DMS153 treated with DMSO at 0.1 percent for 48 hours (cell line): ENCODE data around the gene PPP1R9B.
A peak's percentile ranks its signal among the peaks of the same experiment; 100 is the strongest.

Source experiments
- DNase-seq: peaks from one replicate; lab custom pipeline; 2025; ENCODE audit not compliant: unreplicated experiment; lab: John Stamatoyannopoulos, UW

PPP1R9B gene

DNA sequence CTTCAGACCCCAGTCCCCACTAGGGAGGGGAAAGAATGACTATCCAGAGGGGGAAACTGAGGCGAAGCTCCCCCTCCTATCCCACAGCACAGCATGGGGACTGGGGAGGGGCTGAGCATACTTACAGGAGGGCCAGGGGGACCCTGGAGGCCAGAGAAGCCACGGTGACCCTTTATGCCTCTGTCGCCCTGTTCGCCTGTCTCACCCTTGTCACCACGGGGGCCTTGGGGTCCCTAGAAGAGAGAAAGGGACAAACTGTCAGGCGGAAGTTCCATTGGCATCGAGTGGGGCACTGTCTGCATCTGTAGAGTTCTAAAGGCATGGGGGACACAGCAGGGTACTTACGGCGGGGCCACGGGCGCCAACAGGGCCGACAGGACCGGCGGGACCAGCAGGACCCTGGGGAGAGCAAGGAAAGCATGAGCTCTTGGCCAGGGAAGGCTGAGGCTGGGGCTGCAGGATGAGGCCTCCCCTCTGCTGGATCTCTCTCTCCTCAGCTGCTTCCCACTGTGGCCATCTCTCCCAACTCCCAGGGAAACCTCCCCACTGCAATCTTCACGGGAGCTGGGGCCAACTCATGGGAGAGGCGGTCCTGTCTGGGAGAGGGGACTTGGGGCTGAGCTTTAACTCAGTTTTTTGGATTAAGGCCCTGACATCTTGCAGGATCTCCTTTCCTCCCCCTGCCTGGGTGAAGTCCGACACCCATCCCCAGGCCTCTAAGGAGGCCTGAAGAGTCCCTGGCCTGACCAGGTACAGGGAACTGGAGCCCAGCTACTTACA lies 37.5 kb upstream of the PPP1R9B start:
- DNase-seq: no peak

DNA sequence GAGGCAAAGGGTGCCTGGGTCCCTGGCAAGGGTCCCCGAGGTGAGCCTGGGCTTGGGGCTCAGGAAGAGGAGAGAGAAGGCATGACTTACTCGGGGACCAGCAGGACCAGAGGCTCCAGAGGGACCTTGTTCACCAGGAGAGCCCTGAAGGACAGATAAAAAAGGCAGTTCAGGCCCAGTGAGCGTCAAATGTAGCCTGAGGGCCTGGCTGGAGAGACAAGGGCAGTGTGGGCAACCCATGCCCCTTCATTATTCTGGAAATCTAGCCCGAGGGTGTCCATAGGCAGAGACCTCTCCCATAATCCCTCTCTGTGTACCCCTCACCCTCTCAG lies 36.9 kb upstream of the PPP1R9B start:
- DNase-seq: no peak

DNA sequence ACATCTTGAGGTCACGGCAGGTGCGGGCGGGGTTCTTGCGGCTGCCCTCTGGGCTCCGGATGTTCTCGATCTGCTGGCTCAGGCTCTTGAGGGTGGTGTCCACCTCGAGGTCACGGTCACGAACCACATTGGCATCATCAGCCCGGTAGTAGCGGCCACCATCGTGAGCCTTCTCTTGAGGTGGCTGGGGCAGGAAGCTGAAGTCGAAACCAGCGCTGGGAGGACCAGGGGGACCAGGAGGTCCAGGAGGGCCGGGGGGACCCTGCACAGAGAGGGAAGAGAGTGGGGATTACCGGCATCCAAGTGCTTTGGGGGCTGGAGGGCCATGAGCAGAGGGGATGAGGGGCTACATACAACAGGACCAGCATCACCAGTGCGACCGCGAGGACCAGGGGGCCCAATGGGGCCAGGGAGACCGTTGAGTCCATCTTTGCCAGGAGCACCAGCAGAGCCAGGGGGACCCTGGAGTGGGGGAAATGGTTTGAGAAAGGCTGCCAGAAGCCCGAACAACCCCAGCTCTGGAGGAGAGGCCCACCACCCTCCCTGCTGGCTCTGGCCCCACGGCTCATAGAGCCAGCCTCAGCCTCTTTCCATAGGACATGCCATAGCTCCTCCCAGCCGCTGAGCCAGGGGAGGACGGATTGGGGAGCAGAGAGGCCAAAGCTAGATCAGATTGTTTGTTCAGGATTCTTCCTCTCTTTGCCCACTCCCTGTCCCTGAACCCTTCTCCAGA lies 36.4 kb upstream of the PPP1R9B start:
- DNase-seq: no peak

DNA sequence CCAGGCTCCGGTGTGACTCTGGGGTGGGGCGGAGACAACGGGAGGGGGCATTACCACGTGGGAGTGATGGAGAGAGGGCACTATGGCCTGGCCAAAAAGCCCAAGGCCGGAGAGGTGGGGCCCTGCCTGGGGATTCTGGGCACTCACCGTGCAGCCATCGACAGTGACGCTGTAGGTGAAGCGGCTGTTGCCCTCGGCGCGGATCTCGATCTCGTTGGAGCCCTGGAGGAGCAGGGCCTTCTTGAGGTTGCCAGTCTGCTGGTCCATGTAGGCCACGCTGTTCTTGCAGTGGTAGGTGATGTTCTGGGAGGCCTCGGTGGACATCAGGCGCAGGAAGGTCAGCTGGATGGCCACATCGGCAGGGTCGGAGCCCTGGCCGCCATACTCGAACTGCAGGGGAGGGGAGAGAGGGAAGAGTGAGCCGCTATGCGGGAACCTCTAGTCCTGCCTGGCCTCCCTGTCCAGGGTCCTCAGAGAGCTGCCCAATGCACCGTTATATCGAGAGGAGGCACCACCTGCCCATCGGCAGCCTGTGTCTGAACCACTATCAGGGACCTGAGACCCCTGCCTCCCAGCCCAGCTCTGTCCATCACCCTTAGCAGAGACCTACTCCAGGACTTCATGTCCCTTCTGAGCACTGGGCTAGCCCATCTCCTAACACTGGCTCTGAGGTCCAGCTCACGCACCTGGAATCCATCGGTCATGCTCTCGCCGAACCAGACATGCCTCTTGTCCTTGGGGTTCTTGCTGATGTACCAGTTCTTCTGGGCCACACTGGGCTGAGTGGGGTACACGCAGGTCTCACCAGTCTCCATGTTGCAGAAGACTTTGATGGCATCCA lies 35.4 kb upstream of the PPP1R9B start:
- DNase-seq: no peak

DNA sequence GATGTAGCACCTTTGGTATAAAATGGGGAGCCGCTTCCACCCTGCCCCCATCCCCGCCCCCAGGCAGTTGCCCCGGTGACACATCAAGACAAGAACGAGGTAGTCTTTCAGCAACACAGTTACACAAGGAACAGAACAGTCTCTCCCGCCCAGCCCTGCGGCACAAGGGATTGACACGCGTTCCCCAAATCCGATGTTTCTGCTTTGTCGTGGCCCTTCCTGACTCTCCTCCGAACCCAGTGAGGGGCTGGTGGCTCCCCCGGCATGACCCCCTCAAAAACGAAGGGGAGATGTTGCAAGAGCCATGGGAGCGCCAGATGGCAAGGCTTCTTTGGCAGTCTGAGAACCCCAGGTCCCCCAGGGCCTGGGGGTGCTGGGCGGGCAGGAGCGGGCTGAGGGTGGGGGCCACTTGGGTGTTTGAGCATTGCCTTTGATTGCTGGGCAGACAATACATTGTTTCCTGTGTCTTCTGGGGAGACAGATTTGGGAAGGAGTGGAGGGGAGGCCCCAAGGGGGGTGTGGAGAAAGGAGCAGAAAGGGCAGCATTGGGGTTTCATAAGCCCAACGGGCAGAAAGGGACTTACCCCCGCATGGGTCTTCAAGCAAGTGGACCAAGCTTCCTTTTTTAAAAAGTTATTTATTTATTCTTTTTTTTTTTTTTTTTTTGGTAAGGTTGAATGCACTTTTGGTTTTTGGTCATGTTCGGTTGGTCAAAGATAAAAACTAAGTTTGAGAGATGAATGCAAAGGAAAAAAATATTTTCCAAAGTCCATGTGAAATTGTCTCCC lies 34.3 kb upstream of the PPP1R9B start:
- no peak for DNase-seq

DNA sequence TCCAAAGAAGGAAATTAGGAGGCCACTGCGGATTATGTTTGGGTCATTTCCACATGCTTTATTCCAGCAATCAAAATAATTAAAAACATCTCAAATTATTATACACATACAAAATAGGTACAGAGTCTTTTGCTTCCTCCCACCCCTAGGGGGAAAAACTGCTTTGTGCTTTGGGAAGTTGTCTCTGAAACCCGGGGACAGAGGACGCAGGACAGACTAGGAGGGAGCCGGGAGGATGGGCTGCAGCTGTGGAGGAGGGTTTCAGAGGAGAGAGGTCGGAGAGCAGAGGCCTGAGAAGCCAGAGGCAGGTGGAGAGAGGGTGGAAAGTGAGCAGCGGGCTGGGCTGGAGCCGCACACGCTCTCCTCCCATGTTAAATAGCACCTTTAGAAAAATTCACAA lies 33.6 kb upstream of the PPP1R9B start:
- no peak for DNase-seq

DNA sequence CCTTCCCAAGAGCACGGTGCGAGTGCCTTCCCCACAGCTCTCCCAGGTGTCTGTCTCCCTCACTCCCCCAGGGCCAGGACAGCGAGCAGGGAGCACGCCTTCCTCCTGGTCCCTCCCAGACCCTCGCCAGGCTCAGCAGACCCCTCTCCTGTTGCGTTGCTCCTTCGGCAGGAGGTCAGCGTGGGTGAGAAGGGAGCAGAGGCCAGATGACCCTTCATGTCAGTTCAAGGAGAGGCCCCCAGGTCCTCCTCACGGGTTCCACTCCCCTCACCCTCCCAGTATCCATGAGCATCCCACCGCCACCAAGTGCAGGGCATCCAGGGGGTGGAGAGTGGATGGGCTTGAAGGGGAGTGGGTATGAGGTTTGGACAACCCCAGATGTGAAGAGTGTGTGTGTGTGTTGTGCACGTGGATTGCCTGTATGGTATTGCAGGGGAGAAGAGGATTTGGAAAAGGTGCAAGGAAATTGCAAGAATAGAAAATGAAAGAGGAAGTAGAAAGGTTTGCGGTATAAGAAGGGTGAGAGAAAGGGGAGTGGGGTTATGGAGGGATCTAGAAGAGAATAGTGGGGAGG lies 33.0 kb upstream of the PPP1R9B start:
- DNase-seq: no peak

DNA sequence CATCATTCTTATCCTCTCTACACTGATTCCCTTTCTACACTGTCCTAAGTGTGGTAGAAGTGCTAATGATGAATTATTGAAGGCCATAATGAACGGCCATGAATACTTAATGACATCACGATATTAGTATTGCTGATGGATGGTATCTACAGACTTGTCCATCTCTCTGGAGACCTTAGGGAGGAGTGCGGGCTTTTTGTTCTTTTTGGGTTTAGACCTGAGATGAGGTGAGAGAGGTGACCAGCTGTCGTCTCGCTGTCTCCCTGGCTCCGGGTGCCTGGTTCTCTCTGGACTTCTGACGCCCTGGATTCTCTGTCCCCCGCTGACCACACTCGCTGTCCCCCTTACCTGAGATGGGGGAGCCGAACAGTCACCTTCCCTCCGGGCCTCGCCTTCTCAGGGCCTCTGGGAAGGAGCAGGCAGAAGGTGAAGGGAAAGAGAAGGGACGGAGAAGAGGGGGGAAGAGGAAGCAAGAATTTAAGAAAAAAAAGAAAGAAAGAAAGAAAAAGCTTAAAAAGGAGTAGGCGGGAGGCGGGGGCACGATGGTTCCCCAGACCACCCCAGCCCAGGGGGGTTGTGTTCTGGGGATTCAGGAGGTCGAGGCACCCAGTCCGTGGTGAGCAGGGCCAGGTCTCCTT lies 32.4 kb upstream of the PPP1R9B start:
- DNase-seq: no peak

DNA sequence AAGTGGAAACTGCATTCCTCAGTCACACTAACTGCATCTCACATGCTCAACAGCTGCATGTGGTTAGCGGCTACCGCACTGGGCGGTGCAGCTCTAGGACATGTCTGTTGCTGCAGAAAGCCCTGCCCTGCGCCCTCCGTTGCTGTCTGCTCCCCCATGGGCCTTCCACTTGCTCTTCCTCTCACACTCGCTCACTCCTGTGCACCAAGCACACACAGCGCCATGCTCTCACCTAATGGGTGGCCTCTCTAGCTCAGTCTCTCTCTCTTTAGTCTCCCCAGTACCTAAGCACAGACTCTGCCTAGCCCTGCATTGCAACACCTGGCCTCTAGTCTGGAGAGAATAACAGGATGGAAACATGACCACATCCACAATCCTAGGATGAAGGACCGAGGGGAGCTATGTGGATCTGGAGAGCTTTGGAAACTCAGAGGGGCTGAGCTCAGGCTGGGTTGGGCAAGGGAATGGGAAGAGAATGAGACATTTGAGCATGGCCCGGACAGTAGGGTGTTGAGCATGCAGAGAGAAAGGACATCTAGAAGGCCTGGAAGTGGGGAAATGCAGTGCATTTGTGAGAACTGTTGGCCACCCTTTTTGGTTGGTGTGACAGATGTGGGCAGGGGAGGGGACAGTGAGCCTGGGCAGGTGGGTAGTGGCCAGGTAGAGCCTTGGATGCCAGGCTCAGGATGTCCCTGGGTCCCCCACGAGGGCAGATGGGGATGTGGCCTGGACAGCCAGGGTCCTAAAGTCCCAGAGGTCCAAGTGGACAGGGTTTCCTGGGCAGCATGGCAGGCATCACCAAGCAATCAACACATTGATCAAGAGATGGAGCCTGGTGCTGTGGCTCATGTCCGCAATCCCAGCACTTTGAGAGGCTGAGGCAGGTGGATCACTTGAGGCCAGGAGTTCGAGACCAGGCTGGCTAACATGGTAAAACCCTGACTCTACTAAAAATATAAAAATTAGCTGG lies 31.4 kb upstream of the PPP1R9B start:
- DNase-seq: no peak

DNA sequence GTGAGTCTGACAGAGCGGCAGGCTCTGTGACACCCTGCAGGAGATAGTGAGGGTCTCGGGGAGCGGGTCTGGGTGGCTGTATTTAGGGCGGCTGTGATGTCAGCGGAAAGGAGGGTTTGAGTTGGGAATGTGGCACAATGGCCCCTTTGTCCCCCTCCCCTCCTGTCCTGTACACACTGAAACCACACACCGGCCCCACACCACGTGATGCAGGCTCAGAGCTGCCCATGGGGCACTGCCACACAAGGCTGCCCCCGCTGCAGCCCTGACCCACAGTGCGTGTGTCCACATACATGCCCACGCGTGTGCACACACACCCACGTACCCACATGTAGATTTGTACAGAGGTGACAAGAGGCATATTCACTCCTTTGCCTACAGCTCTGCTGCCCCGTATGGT lies 30.7 kb upstream of the PPP1R9B start:
- DNase-seq: no peak

DNA sequence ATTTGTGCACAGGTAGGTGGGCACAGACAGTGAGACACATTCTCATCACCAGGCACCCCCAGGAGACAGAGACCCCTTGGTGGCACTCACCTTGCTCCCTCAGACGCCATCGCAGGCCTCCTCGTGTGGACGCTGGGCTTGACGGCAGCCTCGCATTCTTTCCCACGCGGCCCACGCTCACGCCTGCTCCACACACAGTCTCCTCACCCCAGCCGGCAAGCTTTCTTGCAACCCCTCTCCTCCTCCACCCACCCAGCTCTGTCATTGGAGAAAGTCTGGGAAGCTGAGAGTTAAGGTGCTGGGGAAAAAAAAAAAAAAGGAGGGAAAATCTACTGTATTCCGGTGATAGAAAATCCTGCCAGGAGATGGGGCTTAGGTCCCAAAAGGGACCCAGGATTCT lies 30.1 kb upstream of the PPP1R9B start:
- no peak for DNase-seq

DNA sequence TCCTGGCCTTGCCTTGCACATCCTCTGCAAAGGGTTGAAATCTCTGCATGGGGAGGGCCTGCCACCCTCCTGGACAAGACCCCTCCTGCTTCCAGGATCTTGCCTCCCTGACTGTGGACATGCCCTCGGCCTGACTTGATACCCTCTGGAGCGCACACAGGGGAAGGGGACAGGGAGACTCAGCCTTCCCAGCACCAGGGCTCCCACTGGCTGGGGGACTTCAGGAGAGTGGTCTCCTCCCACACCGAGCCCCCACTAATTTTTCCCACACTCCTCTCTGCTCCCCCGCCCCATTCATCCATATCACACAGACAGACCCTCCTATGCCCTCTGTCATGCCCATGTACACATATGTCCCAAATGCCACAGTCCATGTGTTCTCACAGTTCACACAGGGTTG lies 29.6 kb upstream of the PPP1R9B start:
- no peak for DNase-seq

DNA sequence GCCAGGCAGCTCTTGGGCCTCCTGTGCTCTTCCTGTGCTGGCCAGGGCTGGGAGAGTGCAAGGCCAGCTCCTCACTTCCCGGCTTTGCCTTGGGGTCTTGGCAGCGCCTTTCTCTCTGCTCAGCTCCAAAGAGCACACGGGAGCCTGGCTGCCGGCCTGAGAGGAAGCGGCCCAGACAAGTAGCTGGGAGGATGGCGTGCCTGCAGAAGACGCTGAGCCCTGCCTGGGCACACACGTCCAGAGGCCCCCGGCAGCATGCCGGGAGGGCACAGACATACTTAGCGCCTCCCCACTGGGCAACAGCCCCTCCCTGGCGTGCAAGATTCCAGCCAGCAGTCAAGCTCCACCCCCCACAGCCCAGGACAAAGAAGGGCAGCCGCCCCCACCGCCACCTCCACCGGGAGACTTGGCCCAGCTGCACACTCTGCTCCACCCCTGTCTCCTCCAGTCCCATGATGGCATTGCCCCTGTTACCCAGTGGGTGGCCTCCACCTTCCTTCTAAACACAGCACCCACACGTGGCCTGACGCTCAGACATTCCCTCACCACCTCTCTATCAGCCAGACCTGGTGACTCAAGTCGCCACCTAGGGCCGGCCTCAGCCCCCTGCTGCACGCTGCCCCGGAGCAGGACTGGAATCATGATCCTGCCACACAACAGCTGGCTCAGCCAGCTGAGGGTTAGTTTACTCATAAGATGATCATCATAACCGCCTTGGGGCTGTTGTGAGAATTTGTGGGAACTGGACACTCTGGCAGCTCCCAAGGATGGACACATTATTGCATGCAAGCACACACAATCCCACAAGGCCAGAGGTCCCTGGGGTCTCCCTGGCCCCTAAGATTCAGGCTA lies 27.7 kb upstream of the PPP1R9B start:
- peak; percentile 49 for DNase-seq

DNA sequence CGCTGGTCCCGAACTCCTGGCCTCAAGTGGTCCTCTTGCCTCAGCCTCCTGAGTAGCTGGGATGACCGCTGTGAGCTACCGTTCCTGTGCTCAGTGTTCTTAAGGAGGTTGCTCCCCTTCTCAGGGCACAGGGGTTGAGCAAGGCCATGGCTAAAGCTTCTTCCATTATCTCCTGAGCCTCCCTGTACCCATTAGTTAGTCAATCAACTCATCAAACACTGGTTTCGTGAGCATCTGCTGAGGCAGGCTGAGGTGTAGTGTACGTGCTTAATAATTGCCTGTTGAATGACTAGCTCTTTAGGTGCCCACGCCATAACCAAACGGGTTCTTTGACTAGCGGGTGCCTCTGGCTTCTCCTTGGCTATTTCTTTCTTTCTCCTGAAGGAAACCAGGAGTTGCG lies 27.0 kb upstream of the PPP1R9B start:
- DNase-seq: no peak

DNA sequence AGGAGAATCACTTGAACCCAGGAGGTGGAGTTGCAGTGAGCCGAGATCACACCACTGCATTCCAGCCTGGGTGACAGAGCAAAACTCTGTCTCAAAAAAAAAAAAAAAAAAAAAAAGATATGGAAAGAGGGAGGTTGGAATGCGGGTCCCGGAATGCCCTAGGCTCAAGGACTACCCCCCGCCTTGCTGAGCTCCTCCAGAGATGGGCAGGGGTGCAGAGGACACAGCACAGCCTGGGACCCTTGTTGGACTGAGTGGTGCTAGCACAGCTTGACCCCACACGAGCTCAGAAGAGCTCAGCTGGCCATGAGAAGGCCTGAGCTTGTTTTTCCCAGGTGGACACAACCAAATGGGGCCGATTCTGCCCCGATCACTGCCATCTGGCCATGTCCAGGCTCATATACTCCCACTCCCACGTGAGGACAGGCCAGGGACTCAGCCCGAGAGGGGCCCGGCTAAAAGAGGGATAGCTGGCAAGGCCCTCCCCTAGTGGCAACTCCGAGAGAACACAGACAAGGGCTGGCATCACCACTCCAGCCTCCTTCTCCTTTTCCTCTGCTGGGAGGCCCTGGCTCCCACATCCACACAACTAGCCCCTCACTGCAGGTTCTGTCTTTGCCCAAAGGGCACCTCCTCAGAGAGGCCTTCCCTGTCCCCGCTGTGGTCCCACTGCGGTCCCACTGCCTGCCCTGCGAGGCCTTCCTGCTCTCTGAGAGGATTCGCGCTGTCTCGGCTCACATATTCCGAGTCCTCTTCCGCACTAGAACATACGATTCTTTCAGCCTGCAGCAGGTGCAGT lies 26.3 kb upstream of the PPP1R9B start:
- DNase-seq: no peak

DNA sequence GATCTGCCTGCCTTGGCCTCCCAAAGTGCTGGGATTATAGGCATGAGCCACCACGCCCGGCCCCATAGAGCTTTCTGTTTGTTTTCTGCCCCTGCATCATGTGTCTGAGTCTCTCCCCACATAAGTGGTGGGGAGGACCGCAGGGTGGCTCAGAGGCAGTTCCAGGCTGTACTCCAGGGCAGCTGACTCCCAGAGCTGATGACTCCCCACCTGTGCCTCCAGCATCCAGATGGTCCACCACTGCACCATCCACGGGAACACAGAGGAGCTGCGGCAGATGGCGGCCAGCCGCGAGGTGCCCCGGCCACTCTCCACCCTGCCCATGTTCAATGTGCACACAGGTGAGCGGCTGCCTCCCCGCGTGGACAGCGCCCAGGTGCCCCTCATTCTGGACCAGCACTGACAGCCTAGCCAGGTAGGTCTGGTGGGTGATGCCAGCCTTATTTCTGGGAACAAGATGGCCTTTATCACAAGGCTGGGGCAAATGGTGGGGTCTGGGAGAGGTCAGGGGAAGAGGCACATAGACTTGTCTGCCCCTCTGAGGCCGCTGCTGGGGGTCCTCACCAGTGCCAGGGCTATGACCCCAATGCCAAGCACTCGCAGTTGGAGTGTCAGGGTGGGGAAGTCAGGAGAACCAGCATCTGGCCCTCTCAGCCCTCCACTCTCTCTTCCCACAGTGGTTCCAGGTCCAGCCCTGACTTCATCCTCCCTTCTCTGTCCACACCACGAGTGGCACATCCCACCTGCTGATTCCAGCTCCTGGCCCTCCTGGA lies 24.7 kb upstream of the PPP1R9B start:
- no peak for DNase-seq

DNA sequence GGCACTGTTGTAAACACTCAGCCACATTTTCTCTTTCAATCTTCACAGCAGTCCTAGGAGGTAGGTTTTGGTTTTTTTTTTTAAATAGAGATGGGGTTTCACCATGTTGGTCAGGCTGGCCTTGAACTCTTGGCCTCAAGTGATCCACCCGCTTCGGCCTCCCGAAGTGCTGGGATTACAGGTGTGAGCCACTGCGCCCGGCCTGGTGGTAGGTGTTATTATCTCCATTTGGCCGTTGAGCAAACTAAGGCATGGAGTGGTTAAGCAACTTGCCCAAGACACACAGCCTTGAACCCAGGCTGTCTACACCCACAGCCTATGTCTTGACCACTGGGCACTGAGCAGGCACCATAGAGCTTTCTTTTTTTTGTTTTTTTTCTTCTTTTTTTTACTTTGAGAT lies 24.0 kb upstream of the PPP1R9B start:
- no peak for DNase-seq
